ENCODE data around the gene SNCG. TPM values are rescaled to one million over a fixed set of nuclear protein-coding genes. Genes with fewer than 3 reads are reported as not detected.

Gene SNCG
- total and polyA plus RNA-seq, 2 of the 8 experiments (the other 6 are each of a cell fraction or from before 2014, with no cell fraction given), result 4.4 to 12.2 TPM

DNA sequence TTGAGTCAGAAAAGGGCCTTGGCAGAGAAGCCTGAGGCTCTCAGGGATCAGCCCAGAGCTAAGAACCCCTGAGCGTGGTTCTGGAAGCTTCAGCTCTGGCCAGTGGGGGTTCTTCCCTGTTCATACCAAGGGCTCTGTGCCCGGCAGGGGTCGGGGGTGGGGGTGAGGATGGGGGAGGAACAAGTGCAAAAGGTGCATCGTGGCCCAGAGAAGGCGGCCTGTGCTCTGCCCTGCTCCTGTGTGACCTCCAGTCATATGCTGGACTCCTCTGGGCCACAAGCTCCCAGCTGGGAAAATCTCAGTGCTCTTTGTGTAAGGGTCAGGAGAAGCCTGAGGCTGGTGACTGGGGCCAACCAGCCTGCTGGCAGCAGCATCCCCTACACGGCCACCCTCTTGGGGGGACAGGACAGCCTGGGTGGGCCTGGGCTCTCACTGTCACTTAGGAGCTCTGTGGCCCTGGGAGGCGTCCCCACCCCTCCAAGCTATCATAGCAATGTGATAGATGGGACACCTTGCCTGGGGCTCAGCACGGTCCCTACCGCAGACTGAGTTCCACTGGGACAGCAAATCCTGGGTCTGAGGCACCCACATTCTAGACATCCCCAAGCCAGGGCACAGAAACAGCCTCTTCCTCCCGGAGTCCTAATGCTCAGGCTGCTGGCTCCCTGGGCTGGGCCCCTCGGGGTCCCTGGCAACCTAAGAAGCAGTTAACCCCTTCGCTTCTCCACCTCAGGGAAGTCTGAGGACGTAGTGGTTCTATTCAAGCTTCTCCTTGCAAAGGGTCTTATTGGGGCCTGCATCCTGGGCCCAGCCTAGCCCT, 3.5 kb upstream of the SNCG start:
- H4K5ac ChIP-seq (ENCODE audit: insufficient read length, low read depth, low read length), result peak overlapping the region; percentile 68
- peak overlapping the region in 2 of 4 experiments; percentile 25 to 34; a peak in 3 of 7 replicates for H3K9ac ChIP-seq (replicated peaks in 1 of 4; ENCODE audit: extremely low read depth in 1 of 4, low read depth in 3 of 4, low read length in 3 of 4)
- H3K14ac ChIP-seq (ENCODE audit: insufficient read length), result no peak overlapping the region
- no peak for FAIRE-seq
- H2BK5ac ChIP-seq (ENCODE audit: low read depth, low read length), result peak overlapping the region; percentile 99
- peak overlapping the region; percentile 87 for H2BK120ac ChIP-seq (replicated peaks; ENCODE audit: low read depth, low read length)
- no peaks in the 10 kb centered on the region for H4K20me1 ChIP-seq (replicated peaks in 1 of 2; ENCODE audit: control insufficient read depth in 1 of 2, insufficient read depth in 2 of 2, low read length in 2 of 2)
- POLR2A ChIA-PET (ENCODE audit: partially characterized antibody), result interaction anchor here (0.9 to 4.4 kb wide), 10 partner anchors 9 to 138 kb away, joined by 3 to 38 read pairs (median 5); no protein-coding TSS in a partner anchor
- WGBS, 2 experiments (ENCODE audit: extremely low coverage in 1 of 2, insufficient coverage in 1 of 2, insufficient read length in 1 of 2, insufficient replicate concordance in 2 of 2, low coverage in 1 of 2, low lambda C conversion rate in 2 of 2, missing lambda C conversion rate in 1 of 2), result 52% methylated on average over 12 of the region's 13 CpGs; no CpG with 5 or more reads in 1 of the 2 experiments
- H3K27me3 ChIP-seq (replicated peaks in 1 of 4; ENCODE audit: control insufficient read depth in 3 of 4, extremely low read depth in 1 of 4, insufficient read depth in 3 of 4, low read length in 3 of 4), result no peaks in the 10 kb centered on the region
- H3K4me2 ChIP-seq (ENCODE audit: insufficient read depth in 1 of 2, low read depth in 2 of 2, low read length in 2 of 2), result peak overlapping the region; percentile 50 to 60; a peak in 2 of 4 replicates
- DNase-seq (ENCODE audit: low read depth in 1 of 2, low spot score in 2 of 2), result peak in 1 of 2 experiments; percentile 55
- peak overlapping the region; percentile 99 for H2BK12ac ChIP-seq (ENCODE audit: low read depth, low read length)
- no peak overlapping the region for H3K23ac ChIP-seq (ENCODE audit: insufficient read length)
- peak overlapping the region; percentile 85 for H4K8ac ChIP-seq (ENCODE audit: extremely low read depth, insufficient read depth, low read length)
- no peaks in the 10 kb centered on the region for H3K36me3 ChIP-seq (ENCODE audit: control insufficient read depth in 2 of 4, insufficient read depth in 4 of 4, low read length in 3 of 4)
- peak overlapping the region; percentile 95 for H3K4ac ChIP-seq (replicated peaks; ENCODE audit: insufficient read length, low read depth, low read length)
- H3K4me3 ChIP-seq (ENCODE audit: extremely low read depth in 1 of 4, insufficient read depth in 2 of 4, low read depth in 3 of 4, low read length in 4 of 4), result peak overlapping the region in 2 of 4 experiments; percentile 0 to 44; a peak in 2 of 8 replicates
- H2BK15ac ChIP-seq (ENCODE audit: low read length), result no peak overlapping the region; the same call in 1 of the 2 replicates
- H3K23me2 ChIP-seq (ENCODE audit: low read depth, low read length), result no peaks in the 10 kb centered on the region
- peak overlapping the region; percentile 99 for H4K91ac ChIP-seq (replicated peaks; ENCODE audit: insufficient read length, low read length)
- peaks cover 16 to 54% (median 41%) of the 10 kb centered on the region in 4 experiments for H3K4me1 ChIP-seq (replicated peaks in 1 of 4; ENCODE audit: control insufficient read depth in 3 of 4, insufficient read depth in 4 of 4, low read length in 3 of 4)
- no peaks in the 10 kb centered on the region for H3K79me2 ChIP-seq (ENCODE audit: control insufficient read depth in 1 of 2, insufficient read depth in 2 of 2, low read length in 2 of 2)
- H3K27ac ChIP-seq (ENCODE audit: low read depth, low read length), result peak overlapping the region; percentile 80
- CTCF ChIA-PET (ENCODE audit: partially characterized antibody), result interaction anchor here (0.6 to 26.4 kb wide), 5 partner anchors 5 to 261 kb away, joined by 3 to 975 read pairs (median 3); partner anchors contain the start of genes ADIRF, MMRN2 and SNCG
- H3K18ac ChIP-seq (ENCODE audit: extremely low read depth, low read length), result peak overlapping the region; percentile 97
- H2BK20ac ChIP-seq (ENCODE audit: low read length), result peak overlapping the region; percentile 77
- no peak overlapping the region for H2AFZ ChIP-seq (ENCODE audit: low read length)
- peak overlapping the region; percentile 24 for H3K56ac ChIP-seq (replicated peaks; ENCODE audit: insufficient read length, low read depth, low read length)
- H2AK5ac ChIP-seq (ENCODE audit: low read depth, low read length), result peak overlapping the region; percentile 96
- no peaks in the 10 kb centered on the region for H3K79me1 ChIP-seq (ENCODE audit: low read depth, low read length)
- peaks cover 3 to 9% of the 10 kb centered on the region in 2 experiments for H3K9me3 ChIP-seq (ENCODE audit: insufficient read depth in 2 of 2, low read depth in 1 of 2, low read length in 1 of 2)
- 0 out of 4 replicates have a peak, but pooled peaks of 1 of the 2 experiments have one; percentile 1 for TF ChIP-seq SIN3A (conservative IDR thresholded peaks at IDR 0.05 in 1 of 2, IDR thresholded peaks at IDR 0.05 in 1 of 2; ENCODE audit: low read depth in 1 of 2, low read length in 2 of 2)

Measured in H1 (cell line).